H1 (cell line): ENCODE results near the gene AKR7A3. TPM values are rescaled to one million over a fixed set of nuclear protein-coding genes. Genes with fewer than 3 reads are reported as not detected.

Experiments used
- CTCF ChIA-PET: fragments of 300-600 bp; sonication (Branson Sonifier 250); formaldehyde crosslinking; loops from one replicate; lab custom pipeline; 2021; ENCODE audit not compliant: partially characterized antibody; lab: Charles Lee
- POLR2A ChIA-PET: fragments of 300-600 bp; sonication (Branson Sonifier 250); formaldehyde crosslinking; loops from one replicate; lab custom pipeline; 2021; ENCODE audit warnings: inconsistent platforms; ENCODE audit not compliant: partially characterized antibody; lab: Charles Lee
- DNase-seq, 2 experiments: peaks; one replicate each; pipeline versions ENCODE4 v3.0.0 to v3.0.0-alpha.2; 2010 to 2022; ENCODE audit warnings: low spot score in 2 of 2, low read depth in 1 of 2, mixed read lengths in 1 of 2
- FAIRE-seq: peaks from 2 replicates; lab custom pipeline; 2011; peaks lifted over from hg19 to GRCh38; lab: Jason Lieb, UNC
- H2AFZ ChIP-seq: 2 replicates; pipeline ENCODE4 v1.8.1; 2012; ENCODE audit warnings: low read length, inconsistent platforms
- H2AK5ac ChIP-seq: 2 replicates; pipeline ENCODE4 v1.6.1; 2013; ENCODE audit warnings: low read depth, low read length
- H2BK120ac ChIP-seq: replicated peaks from 2 replicates; pipeline ENCODE3; 2013; ENCODE audit warnings: low read depth, low read length, inconsistent platforms
- H2BK12ac ChIP-seq: 2 replicates; pipeline ENCODE4 v1.6.1; 2013; ENCODE audit warnings: low read depth, low read length
- H2BK15ac ChIP-seq: 2 replicates; pipeline ENCODE4 v1.6.1; 2013; ENCODE audit warnings: low read length
- H2BK20ac ChIP-seq: 2 replicates; pipeline ENCODE4 v1.6.1; 2013; ENCODE audit warnings: low read length
- H2BK5ac ChIP-seq: 2 replicates; pipeline ENCODE4 v1.6.1; 2013; ENCODE audit warnings: low read depth, low read length
- H3K14ac ChIP-seq: 2 replicates; pipeline ENCODE4 v1.6.1; 2013; ENCODE audit warnings: inconsistent platforms; ENCODE audit not compliant: insufficient read length
- H3K18ac ChIP-seq: 2 replicates; pipeline ENCODE4 v1.6.1; 2013; ENCODE audit warnings: low read length; ENCODE audit errors: extremely low read depth
- H3K23ac ChIP-seq: 2 replicates; pipeline ENCODE4 v1.6.1; 2013; ENCODE audit warnings: inconsistent platforms; ENCODE audit not compliant: insufficient read length
- H3K23me2 ChIP-seq: 2 replicates; pipeline ENCODE4 v1.6.1; 2013; ENCODE audit warnings: low read depth, low read length
- H3K27ac ChIP-seq: 2 replicates; pipeline ENCODE4 v1.6.1; 2011; ENCODE audit warnings: low read depth, low read length, inconsistent platforms
- H3K27me3 ChIP-seq, 4 experiments: replicated peaks in 1 of 4; 1 replicate in 1 of 4; 2 replicates in 3 of 4; pipeline versions ENCODE4 v1.6.1 to v1.8.1; 2011 to 2013; ENCODE audit warnings: low read length in 3 of 4, mild to moderate bottlenecking in 3 of 4, inconsistent platforms in 2 of 4, mixed read lengths in 2 of 4, moderate library complexity in 1 of 4; ENCODE audit not compliant: control insufficient read depth in 3 of 4, insufficient read depth in 3 of 4; ENCODE audit errors: extremely low read depth in 1 of 4
- H3K36me3 ChIP-seq, 4 experiments: 2 replicates each; pipeline versions ENCODE4 v1.6.1 to v1.8.1; 2011 to 2013; ENCODE audit warnings: mild to moderate bottlenecking in 4 of 4, low read length in 3 of 4, moderate library complexity in 2 of 4, control low read depth in 1 of 4, inconsistent platforms in 1 of 4; ENCODE audit not compliant: insufficient read depth in 4 of 4, control insufficient read depth in 2 of 4
- H3K4ac ChIP-seq: replicated peaks from 2 replicates; pipeline ENCODE3; 2013; ENCODE audit warnings: low read length, low read depth, mixed read lengths, inconsistent platforms; ENCODE audit not compliant: insufficient read length
- H3K4me1 ChIP-seq, 4 experiments: replicated peaks in 1 of 4; 1 replicate in 1 of 4; 2 replicates in 3 of 4; pipeline versions ENCODE4 v1.6.1 to v1.8.1; 2011 to 2013; ENCODE audit warnings: low read length in 3 of 4, inconsistent platforms in 2 of 4, mixed read lengths in 1 of 4; ENCODE audit not compliant: insufficient read depth in 4 of 4, control insufficient read depth in 3 of 4
- H3K4me2 ChIP-seq, 2 experiments: 2 replicates each; pipeline versions ENCODE4 v1.6.1 to v1.8.1; 2011 to 2013; ENCODE audit warnings: low read depth in 2 of 2, low read length in 2 of 2, control low read depth in 1 of 2, inconsistent platforms in 1 of 2, mild to moderate bottlenecking in 1 of 2; ENCODE audit not compliant: insufficient read depth in 1 of 2
- H3K4me3 ChIP-seq, 4 experiments: fragments of 200-600, 300-600 bp in 1 of 4; sonication (generic), shearing (Covaris generic), sonication (Bioruptor Twin) in 1 of 4; 2 replicates each; pipeline versions ENCODE4 v1.5.1 to v1.8.1; 2011 to 2016; ENCODE audit warnings: low read length in 4 of 4, low read depth in 3 of 4, control low read depth in 2 of 4, inconsistent platforms in 2 of 4, mild to moderate bottlenecking in 2 of 4, mixed read lengths in 1 of 4, moderate library complexity in 1 of 4; ENCODE audit not compliant: insufficient read depth in 2 of 4; ENCODE audit errors: extremely low read depth in 1 of 4
- H3K56ac ChIP-seq: replicated peaks from 2 replicates; pipeline ENCODE3; 2013; ENCODE audit warnings: low read depth, mild to moderate bottlenecking, mixed read lengths, low read length, inconsistent platforms; ENCODE audit not compliant: insufficient read length
- H3K79me1 ChIP-seq: 2 replicates; pipeline ENCODE4 v1.6.1; 2013; ENCODE audit warnings: low read depth, low read length, control low read depth
- H3K79me2 ChIP-seq, 2 experiments: 2 replicates each; pipeline versions ENCODE4 v1.6.1 to v1.8.1; 2012 to 2013; ENCODE audit warnings: low read length in 2 of 2, mild to moderate bottlenecking in 2 of 2, inconsistent platforms in 1 of 2; ENCODE audit not compliant: insufficient read depth in 2 of 2, control insufficient read depth in 1 of 2
- H3K9ac ChIP-seq, 4 experiments: replicated peaks in 1 of 4; 1 replicate in 1 of 4; 2 replicates in 3 of 4; pipeline versions ENCODE4 v1.6.1 to v1.8.1; 2011 to 2013; ENCODE audit warnings: low read depth in 3 of 4, low read length in 3 of 4, control low read depth in 2 of 4, mild to moderate bottlenecking in 2 of 4, moderate library complexity in 2 of 4, inconsistent platforms in 1 of 4; ENCODE audit errors: extremely low read depth in 1 of 4
- H3K9me3 ChIP-seq, 2 experiments: 2 replicates each; pipeline versions ENCODE4 v1.6.1 to v1.8.1; 2012 to 2013; ENCODE audit warnings: mild to moderate bottlenecking in 2 of 2, moderate library complexity in 2 of 2, control low read depth in 1 of 2, inconsistent platforms in 1 of 2, low read depth in 1 of 2, low read length in 1 of 2, mixed read lengths in 1 of 2; ENCODE audit not compliant: insufficient read depth in 2 of 2
- H4K20me1 ChIP-seq, 2 experiments: replicated peaks in 1 of 2; 2 replicates each; pipeline versions ENCODE3 to v1.8.1; 2011 to 2013; ENCODE audit warnings: inconsistent platforms in 2 of 2, low read length in 2 of 2, mild to moderate bottlenecking in 1 of 2; ENCODE audit not compliant: insufficient read depth in 2 of 2, control insufficient read depth in 1 of 2
- H4K5ac ChIP-seq: 2 replicates; pipeline ENCODE4 v1.6.1; 2013; ENCODE audit warnings: low read length, low read depth, mixed read lengths, inconsistent platforms; ENCODE audit not compliant: insufficient read length
- H4K8ac ChIP-seq: 2 replicates; pipeline ENCODE4 v1.8.0; 2013; ENCODE audit warnings: mild to moderate bottlenecking, moderate library complexity, low read length, inconsistent platforms; ENCODE audit not compliant: insufficient read depth; ENCODE audit errors: extremely low read depth
- H4K91ac ChIP-seq: replicated peaks from 2 replicates; pipeline ENCODE3; 2013; ENCODE audit warnings: low read length, mixed read lengths, inconsistent platforms; ENCODE audit not compliant: insufficient read length
- CBX8 ChIP-seq: fragments of 300-800, 300-1000 bp; sonication (generic); IDR thresholded peaks from 2 replicates; pipeline ENCODE4 v1.7.1; 2016; ENCODE audit warnings: low read depth, low read length, borderline replicate concordance
- MAFK ChIP-seq: IDR thresholded peaks from 2 replicates; pipeline ENCODE4 v1.6.1; 2012; ENCODE audit warnings: low read depth, mild to moderate bottlenecking, improper control_type of control experiment, low read length
- SIN3A ChIP-seq, 2 experiments: IDR thresholded peaks in 1 of 2; conservative IDR thresholded peaks in 1 of 2; 2 replicates each; pipeline ENCODE4 v1.6.1; 2011 to 2012; ENCODE audit warnings: low read length in 2 of 2, improper control_type of control experiment in 1 of 2, low read depth in 1 of 2, mild to moderate bottlenecking in 1 of 2
- TBP ChIP-seq: IDR thresholded peaks from 2 replicates; pipeline ENCODE4 v1.6.1; 2011; ENCODE audit warnings: low read depth, low read length, improper control_type of control experiment
- TEAD4 ChIP-seq: IDR thresholded peaks from 2 replicates; pipeline ENCODE4 v1.6.1; 2012; ENCODE audit warnings: low read depth, low read length, inconsistent platforms, mixed read lengths
- WGBS, 2 experiments: shearing (Covaris generic) in 1 of 2; methylation state at CpG; one replicate each; pipeline versions ENCODE4 v1.1.6 to v1.1.7; 2013 to 2015; ENCODE audit warnings: low lambda C conversion rate in 2 of 2, mixed read lengths in 2 of 2, inconsistent platforms in 1 of 2, low coverage in 1 of 2, missing lambda C conversion rate in 1 of 2; ENCODE audit not compliant: insufficient replicate concordance in 2 of 2, insufficient coverage in 1 of 2, insufficient read length in 1 of 2; ENCODE audit errors: extremely low coverage in 1 of 2, missing lambda C conversion rate in 1 of 2; 5-methylcytosine and 5-hydroxymethylcytosine counted together
- polyA plus RNA-seq, 7 experiments: library from polyadenylated mRNA; depleted of rRNA in 3 of 7; stranded (reverse) in 5 of 7; unstranded in 2 of 7; fragments of >200 nt in 5 of 7; fragments of 200-250 nt in 2 of 7; gene quantifications; 1 replicate in 5 of 7; 2 replicates in 1 of 7; 4 replicates in 1 of 7; pipeline versions ENCODE4 v1.2.1 to v1.2.3, GENCODE V29; 2011 to 2013; ENCODE audit warnings: missing spikeins in 2 of 7, mixed read lengths in 2 of 7
- total RNA-seq: library from RNA; stranded (reverse); fragmentation: NEBNext Ultra II Directional; extraction: Animal tissue kit (Norgen Biotek cat#: 25700); gene quantifications from 2 replicates; pipeline ENCODE4 v1.2.1, GENCODE V29; 2021
- TF ChIP-seq, protein P1 (sequence below), 3 experiments: IDR thresholded peaks; 1 replicate in 2 of 3; 2 replicates in 1 of 3; pipeline versions ENCODE4 v1.5.1 to v1.6.1; 2011; ENCODE audit warnings: low read length in 3 of 3, mild to moderate bottlenecking in 3 of 3, inconsistent platforms in 2 of 3, low read depth in 1 of 3, moderate library complexity in 1 of 3; ENCODE audit not compliant: insufficient read depth in 1 of 3; ENCODE audit errors: control extremely low read depth in 1 of 3
- TF ChIP-seq, protein P2 (sequence below): IDR thresholded peaks from 2 replicates; pipeline ENCODE4 v1.6.1; 2012; ENCODE audit warnings: inconsistent platforms
- TF ChIP-seq, protein P3 (sequence below): IDR thresholded peaks from 2 replicates; pipeline ENCODE4 v1.6.1; 2011; ENCODE audit warnings: low read depth, mild to moderate bottlenecking, low read length; ENCODE audit not compliant: insufficient read depth

AKR7A3 gene
- total and polyA plus RNA-seq, 2 of the 8 experiments (the other 6 are each of a cell fraction or from before 2014, with no cell fraction given) = 0.62 to 0.65 TPM

DNA sequence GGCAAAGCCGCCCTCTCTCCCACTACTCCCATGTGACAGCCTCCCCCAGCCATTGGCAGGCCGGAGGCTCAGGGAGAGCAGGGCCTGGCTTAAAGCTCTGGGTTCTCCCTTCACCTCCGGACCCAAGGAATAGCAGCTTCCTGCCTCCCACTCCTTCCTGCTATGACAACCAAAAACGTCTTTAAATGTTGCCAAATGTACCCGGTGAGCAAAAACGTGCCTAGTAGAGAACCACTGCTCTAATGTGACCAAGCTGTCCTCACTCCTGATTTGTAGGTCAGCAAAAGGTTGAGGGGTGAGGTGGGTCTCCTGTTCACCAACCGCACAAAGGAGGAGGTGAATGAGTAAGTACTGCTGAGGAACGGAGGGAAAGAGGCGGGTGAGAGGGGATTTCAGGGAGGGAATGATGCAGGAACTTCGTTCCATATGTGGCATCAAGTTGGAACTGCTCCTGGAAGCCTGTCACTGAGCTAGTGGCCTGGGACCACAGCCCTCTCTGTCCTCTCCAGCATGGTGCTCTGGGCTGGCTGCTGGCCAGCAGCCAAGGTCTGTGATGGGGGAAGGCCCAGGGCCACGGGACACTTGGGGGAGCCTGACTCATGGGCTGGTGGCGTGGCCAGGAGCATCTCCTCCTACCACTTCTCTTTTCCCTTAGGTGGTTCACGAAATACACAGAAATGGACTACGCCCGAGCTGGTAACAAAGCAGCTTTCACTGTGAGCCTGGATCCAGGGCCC is 31.2 kb downstream of the AKR7A3 start:
- H3K27me3 ChIP-seq = no peaks in the 10 kb centered on the region
- no peak overlapping the region for H2BK20ac ChIP-seq
- H2BK120ac ChIP-seq = no peak overlapping the region
- FAIRE-seq (no peak), DNase-seq (no peak)
- H3K18ac ChIP-seq = no peak overlapping the region
- no peak overlapping the region for H3K4me3 ChIP-seq
- POLR2A ChIA-PET = interaction anchor here (0.6 to 1.6 kb wide), 8 partner anchors 10 to 60 kb away, joined by 3 read pairs; no protein-coding TSS in a partner anchor
- H3K56ac ChIP-seq = no peak overlapping the region
- H3K4me1 ChIP-seq = peaks cover 0 to 10% (median 6%) of the 10 kb centered on the region in 4 experiments; a peak in 5 of 7 replicates
- H4K91ac ChIP-seq = no peak overlapping the region
- H4K5ac ChIP-seq = no peak overlapping the region
- peaks cover 39 to 59% (median 51%) of the 10 kb centered on the region in 4 experiments for H3K36me3 ChIP-seq
- no peak overlapping the region for H3K27ac ChIP-seq
- CTCF ChIA-PET = interaction anchor here (0.5 to 1.0 kb wide), 6 partner anchors 10 to 183 kb away, joined by 3 to 6 read pairs (median 3); no protein-coding TSS in a partner anchor
- H3K14ac ChIP-seq = no peak overlapping the region
- H4K20me1 ChIP-seq = peaks cover 12 to 33% of the 10 kb centered on the region in 2 experiments
- no peak overlapping the region for H3K4me2 ChIP-seq
- peaks cover 17 to 38% of the 10 kb centered on the region in 2 experiments for H3K79me2 ChIP-seq
- H2BK5ac ChIP-seq = no peak overlapping the region
- no peak overlapping the region for H2AK5ac ChIP-seq
- H4K8ac ChIP-seq = no peak overlapping the region
- no peak overlapping the region for H3K9ac ChIP-seq
- no peaks in the 10 kb centered on the region; the same call in 1 of the 2 replicates for H3K23me2 ChIP-seq
- 81% methylated on average over 15 of the region's 15 CpGs; no CpG with 5 or more reads in 1 of the 2 experiments for WGBS, 2 experiments
- no peak overlapping the region for H2BK15ac ChIP-seq
- H3K23ac ChIP-seq = no peak overlapping the region
- no peak overlapping the region for H2BK12ac ChIP-seq
- peaks cover 14% of the 10 kb centered on the region for H3K79me1 ChIP-seq
- H3K9me3 ChIP-seq = no peaks in the 10 kb centered on the region
- no peak overlapping the region for H3K4ac ChIP-seq
- H2AFZ ChIP-seq = no peak overlapping the region
- TF ChIP-seq, protein P1, sequence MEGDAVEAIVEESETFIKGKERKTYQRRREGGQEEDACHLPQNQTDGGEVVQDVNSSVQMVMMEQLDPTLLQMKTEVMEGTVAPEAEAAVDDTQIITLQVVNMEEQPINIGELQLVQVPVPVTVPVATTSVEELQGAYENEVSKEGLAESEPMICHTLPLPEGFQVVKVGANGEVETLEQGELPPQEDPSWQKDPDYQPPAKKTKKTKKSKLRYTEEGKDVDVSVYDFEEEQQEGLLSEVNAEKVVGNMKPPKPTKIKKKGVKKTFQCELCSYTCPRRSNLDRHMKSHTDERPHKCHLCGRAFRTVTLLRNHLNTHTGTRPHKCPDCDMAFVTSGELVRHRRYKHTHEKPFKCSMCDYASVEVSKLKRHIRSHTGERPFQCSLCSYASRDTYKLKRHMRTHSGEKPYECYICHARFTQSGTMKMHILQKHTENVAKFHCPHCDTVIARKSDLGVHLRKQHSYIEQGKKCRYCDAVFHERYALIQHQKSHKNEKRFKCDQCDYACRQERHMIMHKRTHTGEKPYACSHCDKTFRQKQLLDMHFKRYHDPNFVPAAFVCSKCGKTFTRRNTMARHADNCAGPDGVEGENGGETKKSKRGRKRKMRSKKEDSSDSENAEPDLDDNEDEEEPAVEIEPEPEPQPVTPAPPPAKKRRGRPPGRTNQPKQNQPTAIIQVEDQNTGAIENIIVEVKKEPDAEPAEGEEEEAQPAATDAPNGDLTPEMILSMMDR (IDR thresholded peaks at IDR 0.05; ENCODE audit: control extremely low read depth in 1 of 3, insufficient read depth in 1 of 3, low read depth in 1 of 3, low read length in 3 of 3) = no peak
- TF ChIP-seq, protein P2, sequence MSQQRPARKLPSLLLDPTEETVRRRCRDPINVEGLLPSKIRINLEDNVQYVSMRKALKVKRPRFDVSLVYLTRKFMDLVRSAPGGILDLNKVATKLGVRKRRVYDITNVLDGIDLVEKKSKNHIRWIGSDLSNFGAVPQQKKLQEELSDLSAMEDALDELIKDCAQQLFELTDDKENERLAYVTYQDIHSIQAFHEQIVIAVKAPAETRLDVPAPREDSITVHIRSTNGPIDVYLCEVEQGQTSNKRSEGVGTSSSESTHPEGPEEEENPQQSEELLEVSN = no peak
- TF ChIP-seq MAFK = no peak
- TF ChIP-seq TEAD4 = no peak
- no peak for TF ChIP-seq SIN3A (conservative IDR thresholded peaks at IDR 0.05 in 1 of 2, IDR thresholded peaks at IDR 0.05 in 1 of 2; ENCODE audit: low read depth in 1 of 2, low read length in 2 of 2)
- TF ChIP-seq CBX8 = no peak
- TF ChIP-seq, protein P3, sequence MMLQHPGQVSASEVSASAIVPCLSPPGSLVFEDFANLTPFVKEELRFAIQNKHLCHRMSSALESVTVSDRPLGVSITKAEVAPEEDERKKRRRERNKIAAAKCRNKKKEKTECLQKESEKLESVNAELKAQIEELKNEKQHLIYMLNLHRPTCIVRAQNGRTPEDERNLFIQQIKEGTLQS = no peak
- no peak for TF ChIP-seq TBP
